A549 (cell line): ENCODE measurements around the gene MED10. TPM values are rescaled to one million over a fixed set of nuclear protein-coding genes. Genes with fewer than 3 reads are reported as not detected.
A peak's percentile ranks its signal among the peaks of the same experiment; 100 is the strongest.

Experiments
- ATAC-seq, 2 experiments: fragments of 200-7000 bp in 1 of 2; fragments of >200 bp in 1 of 2; cut with Nextera tagmentation in 1 of 2; cut with Tn5 transposase in 1 of 2; 3 replicates each; pipeline versions ENCODE4 v1.8.0 to v1.9.1; 2018 to 2020; ENCODE audit warnings: mild to moderate bottlenecking in 1 of 2, moderate library complexity in 1 of 2
- CTCF ChIA-PET: fragments of 300-600 bp; sonication (Branson Sonifier 250); formaldehyde crosslinking; extraction: SDS; loops from one replicate; lab custom pipeline; 2021; ENCODE audit warnings: antibody characterized with exemption, inconsistent platforms; lab: Yijun Ruan, JAX
- POLR2A ChIA-PET: fragments of 350-600 bp; formaldehyde crosslinking; extraction: SDS; loops from one replicate; lab custom pipeline; 2021; ENCODE audit warnings: antibody characterized with exemption, inconsistent platforms; lab: Yijun Ruan, JAX
- DNase-seq, 2 experiments: peaks; one replicate each; pipeline versions ENCODE4 v3.0.0 to v3.0.0-alpha.2; 2011 to 2016; ENCODE audit warnings: low read depth in 1 of 2, low spot score in 1 of 2
- FAIRE-seq: peaks from 2 replicates; lab custom pipeline; 2011; peaks lifted over from hg19 to GRCh38; lab: Jason Lieb, UNC
- H3K27ac ChIP-seq, 2 experiments: fragments of >200 bp; sonication (Bioruptor Twin); formaldehyde crosslinking; 3 replicates each; pipeline ENCODE4 v1.5.1; 2016 to 2017
- H3K4me1 ChIP-seq: fragments of >200 bp; sonication (Bioruptor Twin); formaldehyde crosslinking; 3 replicates; pipeline ENCODE4 v1.6.1; 2016
- H3K4me2 ChIP-seq: fragments of >200 bp; sonication (Bioruptor Twin); formaldehyde crosslinking; 3 replicates; pipeline ENCODE4 v1.6.1; 2016
- H3K4me3 ChIP-seq: fragments of >200 bp; sonication (Bioruptor Twin); formaldehyde crosslinking; 3 replicates; pipeline ENCODE4 v1.5.1; 2016
- H3K9me3 ChIP-seq: fragments of >200 bp; sonication (Bioruptor Twin); formaldehyde crosslinking; 3 replicates; pipeline ENCODE4 v1.6.1; 2016
- BCL3 ChIP-seq: fragments of >200 bp; sonication (Bioruptor Twin); formaldehyde crosslinking; IDR thresholded peaks from 3 replicates; pipeline ENCODE4 v1.6.1; 2016
- BHLHE40 ChIP-seq: IDR thresholded peaks from 2 replicates; pipeline ENCODE4 v1.6.1; 2012; ENCODE audit warnings: low read depth, low read length, inconsistent platforms
- CBX8 ChIP-seq: fragments of 200-600 bp; sonication (generic); IDR thresholded peaks from 2 replicates; pipeline ENCODE4 v1.6.1; 2016
- CEBPB ChIP-seq, 2 experiments: fragments of >200 bp in 1 of 2; sonication (Bioruptor Twin) in 1 of 2; formaldehyde crosslinking in 1 of 2; IDR thresholded peaks; 2 replicates each; pipeline ENCODE4 v1.6.1; 2012 to 2016
- EHF ChIP-seq: fragments of 250-450 bp; sonication (Bioruptor Pico); IDR thresholded peaks from 2 replicates; pipeline ENCODE4 v1.5.0; 2020; ENCODE audit warnings: mild to moderate bottlenecking
- FOSL2 ChIP-seq, 2 experiments: fragments of 450-650 bp in 1 of 2; fragments of >200 bp in 1 of 2; sonication (Bioruptor Twin) in 1 of 2; formaldehyde crosslinking; IDR thresholded peaks; 2 replicates each; pipeline versions ENCODE4 v1.5.0 to v1.6.1; 2016 to 2020; ENCODE audit warnings: mild to moderate bottlenecking in 1 of 2, moderate library complexity in 1 of 2
- FOXS1 ChIP-seq: fragments of 250-450 bp; sonication (Bioruptor Pico); IDR thresholded peaks from 2 replicates; pipeline ENCODE4 v1.5.0; 2020; ENCODE audit warnings: mild to moderate bottlenecking, moderate library complexity
- GATA3 ChIP-seq: IDR thresholded peaks from 2 replicates; pipeline ENCODE4 v1.6.1; 2012; ENCODE audit warnings: borderline replicate concordance
- HES2 ChIP-seq: fragments of >200 bp; sonication (Bioruptor Twin); formaldehyde crosslinking; IDR thresholded peaks from 2 replicates; pipeline ENCODE4 v1.6.1; 2016
- HMGXB4 ChIP-seq: fragments of 250-450 bp; sonication (Bioruptor Pico); IDR thresholded peaks from 2 replicates; pipeline ENCODE4 v1.5.0; 2021; ENCODE audit warnings: mild to moderate bottlenecking, moderate library complexity, borderline replicate concordance
- JUN ChIP-seq, 2 experiments: fragments of >200 bp; sonication (Bioruptor Twin); formaldehyde crosslinking; IDR thresholded peaks; 2 replicates in 1 of 2; 3 replicates in 1 of 2; pipeline ENCODE4 v1.6.1; 2016 to 2017
- JUNB ChIP-seq: fragments of >200 bp; sonication (Bioruptor Twin); formaldehyde crosslinking; IDR thresholded peaks from 2 replicates; pipeline ENCODE4 v1.6.1; 2016
- MAFK ChIP-seq: fragments of 450-650 bp; IDR thresholded peaks from 2 replicates; pipeline ENCODE4 v1.6.1; 2014; ENCODE audit not compliant: partially characterized antibody
- MAZ ChIP-seq: fragments of 150-350 bp; IDR thresholded peaks from 2 replicates; pipeline ENCODE4 v1.6.1; 2014; ENCODE audit warnings: antibody characterized with exemption, low read depth, low read length, borderline replicate concordance
- NFE2L2 ChIP-seq: fragments of 150-350 bp; conservative IDR thresholded peaks from 2 replicates; pipeline ENCODE4 v1.6.1; 2014; ENCODE audit warnings: low read length
- NR3C1 ChIP-seq: fragments of >200 bp; sonication (Bioruptor Twin); formaldehyde crosslinking; IDR thresholded peaks from 3 replicates; pipeline ENCODE4 v1.6.1; 2017
- POLR2A ChIP-seq: IDR thresholded peaks from 2 replicates; pipeline ENCODE4 v1.6.1; 2012; ENCODE audit warnings: mild to moderate bottlenecking, low read length
- POLR2AphosphoS2 ChIP-seq: conservative IDR thresholded peaks from 2 replicates; pipeline ENCODE4 v1.6.1; 2012; ENCODE audit warnings: low read length, improper control_type of control experiment, inconsistent platforms
- RARB ChIP-seq: fragments of 250-450 bp; sonication (Bioruptor Pico); IDR thresholded peaks from 2 replicates; pipeline ENCODE4 v1.8.0; 2021; ENCODE audit warnings: mild to moderate bottlenecking, moderate library complexity
- RCOR1 ChIP-seq: fragments of 150-350 bp; IDR thresholded peaks from 2 replicates; pipeline ENCODE4 v1.6.1; 2014; ENCODE audit warnings: antibody characterized with exemption, low read length, low read depth
- RFX5 ChIP-seq: fragments of 450-650 bp; IDR thresholded peaks from 2 replicates; pipeline ENCODE4 v1.7.1; 2014; ENCODE audit warnings: antibody characterized with exemption, mild to moderate bottlenecking, moderate library complexity
- RNF2 ChIP-seq: fragments of 200-600 bp; sonication (generic); IDR thresholded peaks from 2 replicates; pipeline ENCODE4 v1.6.1; 2016; ENCODE audit warnings: low read depth, mild to moderate bottlenecking, antibody characterized with exemption, moderate library complexity, borderline replicate concordance
- SREBF2 ChIP-seq: fragments of 450-650 bp; IDR thresholded peaks from 2 replicates; pipeline ENCODE4 v1.6.1; 2014; ENCODE audit warnings: mild to moderate bottlenecking, moderate library complexity
- ZC3H11A ChIP-seq: fragments of 450-650 bp; IDR thresholded peaks from 2 replicates; pipeline ENCODE4 v1.6.1; 2014; ENCODE audit warnings: antibody characterized with exemption, mild to moderate bottlenecking
- ZNF302 ChIP-seq: fragments of 250-450 bp; sonication (Bioruptor Pico); IDR thresholded peaks from 2 replicates; pipeline ENCODE4 v1.9.0; 2021; ENCODE audit warnings: inconsistent platforms, mild to moderate bottlenecking, moderate library complexity
- whole genome bisulfite sequencing: methylation state at CpG from one replicate; pipeline ENCODE4 v1.1.6; 2017; ENCODE audit errors: missing lambda C conversion rate; 5-methylcytosine and 5-hydroxymethylcytosine counted together
- polyA plus RNA-seq, 4 experiments: library from polyadenylated mRNA; depleted of rRNA in 3 of 4; stranded (reverse); fragments of >200 nt; fragmentation: RNase III in 1 of 4; extraction: RNeasy Plus Mini Kit Qiagen cat#74134 plus additional on column Dnase treatment in 1 of 4; gene quantifications; 2 replicates in 3 of 4; 3 replicates in 1 of 4; pipeline ENCODE4 v1.2.3, GENCODE V29; 2011 to 2017

Gene MED10
- polyA plus RNA-seq, 2 of the 4 experiments (the other 2 are of a cell fraction), result 56.7 to 59.4 TPM

- POLR2A ChIA-PET, result no interaction called here
- WGBS, result 13% methylated on average over 5 of the region's 5 CpGs
- FAIRE-seq (no peak), DNase-seq (no peak), ATAC-seq (no peak)
- CTCF ChIA-PET, result interaction anchor here (1.4 kb wide), 1 partner anchor 33 kb away, joined by 3 read pairs; the partner anchor contains the start of gene MED10
- no peak overlapping the region for H3K27ac ChIP-seq
- no peaks in the 10 kb centered on the region for H3K4me1 ChIP-seq
- no peaks in the 10 kb centered on the region for H3K9me3 ChIP-seq
- no peak overlapping the region for H3K4me3 ChIP-seq
- TF ChIP-seq RARB (CRISPR knock-in tag), result no peak
- no peak for TF ChIP-seq FOSL2 (IDR thresholded peaks at IDR 0.05)
- TF ChIP-seq FOSL2 (CRISPR knock-in tag; IDR thresholded peaks at IDR 0.05), result no peak
- no peak for TF ChIP-seq RNF2
- no peak for TF ChIP-seq GATA3
- TF ChIP-seq RCOR1, result no peak
- TF ChIP-seq JUNB, result no peak
- no peak for TF ChIP-seq MAZ
- no peak for TF ChIP-seq FOXS1
- TF ChIP-seq HES2, result no peak
- no peak for TF ChIP-seq SREBF2
- TF ChIP-seq BCL3, result no peak
- TF ChIP-seq MAFK, result no peak
- no peak for TF ChIP-seq NR3C1
- TF ChIP-seq ZC3H11A, result no peak
- no peak for TF ChIP-seq ZNF302 (CRISPR knock-in tag)
- TF ChIP-seq CBX8, result no peak
- TF ChIP-seq, all 56 proteins: peak for 0
- H3K4me2 ChIP-seq, result no peak overlapping the region
Measured at GRCh38 chr5:6344593-6344989, 33.8 kb downstream of the MED10 start.

- ATAC-seq, result no peak
- ChIA-PET CTCF (interaction anchor here (1.4 kb wide), 1 partner anchor 34 kb away, joined by 3 read pairs; the partner anchor contains the start of gene MED10), POLR2A (no interaction called here)
- H3K4me3 ChIP-seq, result no peak overlapping the region
- 20% methylated on average over 9 of the region's 11 CpGs for WGBS
- no peak overlapping the region for H3K4me2 ChIP-seq
- H3K9me3 ChIP-seq, result no peaks in the 10 kb centered on the region
- no peaks in the 10 kb centered on the region for H3K4me1 ChIP-seq
- FAIRE-seq, result no peak
- TF ChIP-seq MAFK (no peak), CEBPB (IDR thresholded peaks at IDR 0.05) (peak in 1 of 2 experiments; percentile 44; a peak in 2 of 4 replicates), POLR2A (no peak), EHF (no peak), ZNF302 (CRISPR knock-in tag) (no peak)
- DNase-seq, result no peak
- no peak overlapping the region for H3K27ac ChIP-seq
Measured at GRCh38 chr5:6343951-6344592, 34.3 kb downstream of the MED10 start.

GRCh38 chr5:6342689-6343315, 35.5 kb downstream of the MED10 start:
- ChIA-PET POLR2A (no interaction called here), CTCF (interaction anchor here (0.6 kb wide), 1 partner anchor 102 kb away, joined by 3 read pairs; no protein-coding TSS in a partner anchor)
- 47% methylated on average over 14 of the region's 14 CpGs for WGBS
- DNase-seq, result no peak
- no peaks in the 10 kb centered on the region for H3K9me3 ChIP-seq
- ATAC-seq, result no peak
- FAIRE-seq, result no peak
- no peak overlapping the region for H3K4me3 ChIP-seq
- H3K4me2 ChIP-seq, result no peak overlapping the region
- no peak for TF ChIP-seq JUN (IDR thresholded peaks at IDR 0.05)
- TF ChIP-seq ZC3H11A, result no peak
- no peak for TF ChIP-seq NR3C1
- no peak for TF ChIP-seq BHLHE40
- no peak for TF ChIP-seq NFE2L2
- no peak for TF ChIP-seq MAFK
- no peak for TF ChIP-seq RFX5
- TF ChIP-seq POLR2AphosphoS2, result no peak
- no peak for TF ChIP-seq SREBF2
- no peak for TF ChIP-seq POLR2A
- no peak for TF ChIP-seq HMGXB4 (CRISPR knock-in tag)
- TF ChIP-seq RCOR1, result no peak
- H3K27ac ChIP-seq, result no peak overlapping the region
- H3K4me1 ChIP-seq, result no peaks in the 10 kb centered on the region
